Fibroblast of villous mesenchyme (primary cell): ENCODE data around the gene AOPEP. TPM values are rescaled to one million over a fixed set of nuclear protein-coding genes. Genes with fewer than 3 reads are reported as not detected.

Source experiments
- DNase-seq: peaks from one replicate; pipeline ENCODE4 v3.0.0-alpha.2; 2010; ENCODE audit warnings: low read depth
- H3K4me3 ChIP-seq: 2 replicates; pipeline ENCODE4 v1.5.1; 2011; ENCODE audit warnings: low read depth, mild to moderate bottlenecking, low read length
- CTCF ChIP-seq: IDR thresholded peaks from 2 replicates; pipeline ENCODE4 v1.5.1; 2012; ENCODE audit warnings: low read depth, mild to moderate bottlenecking, low read length; ENCODE audit not compliant: insufficient read depth
- total RNA-seq: library from RNA; depleted of rRNA; stranded (reverse); fragments of >200 nt; gene quantifications from 2 replicates; pipeline ENCODE4 v1.2.3, GENCODE V29; 2012

Gene AOPEP
- total RNA-seq, 1 donor = 153 TPM

- DNase-seq = no peak
- TF ChIP-seq CTCF = no peak
- no peak overlapping the region for H3K4me3 ChIP-seq
Measured at GRCh38 chr9:95071925-95072324, 345.4 kb downstream of the AOPEP start.

- peak; percentile 42 for DNase-seq
- no peak overlapping the region for H3K4me3 ChIP-seq
- TF ChIP-seq CTCF = peak; percentile 49
Measured at GRCh38 chr9:95073042-95073607, 346.6 kb downstream of the AOPEP start.

- H3K4me3 ChIP-seq = no peak overlapping the region
- no peak for DNase-seq
- no peak for TF ChIP-seq CTCF
Measured at GRCh38 chr9:95073918-95074317, 347.4 kb downstream of the AOPEP start.

- TF ChIP-seq CTCF = no peak
- no peak overlapping the region for H3K4me3 ChIP-seq
- no peak for DNase-seq
Measured at GRCh38 chr9:95074632-95075031, 348.1 kb downstream of the AOPEP start.

GRCh38 chr9:95075700-95076099, 349.2 kb downstream of the AOPEP start:
- no peak overlapping the region for H3K4me3 ChIP-seq
- no peak for TF ChIP-seq CTCF
- DNase-seq = no peak

- DNase-seq = no peak
- no peak for TF ChIP-seq CTCF
- H3K4me3 ChIP-seq = no peak overlapping the region
Measured at GRCh38 chr9:95076696-95077052, 350.2 kb downstream of the AOPEP start.

- TF ChIP-seq CTCF = peak; percentile 10
- no peak for DNase-seq
- no peak overlapping the region for H3K4me3 ChIP-seq
Measured at GRCh38 chr9:95077053-95077765, 350.7 kb downstream of the AOPEP start.
